Keratinocyte (primary cell): Measurements from ENCODE around the gene PHYHIPL.
"Not testable (repeated sequence)": the region's sequence is repeated elsewhere in the genome, so short reads cannot be mapped to it uniquely, and the experiment has no call there.

Experiments used
- CTCF ChIP-seq, 3 experiments: IDR thresholded peaks in 1 of 3; conservative IDR thresholded peaks in 1 of 3; optimal IDR thresholded peaks in 1 of 3; 2 replicates in 2 of 3; 3 replicates in 1 of 3; pipeline versions ENCODE3 to v1.5.1; 2011; ENCODE audit warnings: low read length in 3 of 3, mild to moderate bottlenecking in 3 of 3, moderate library complexity in 2 of 3, control low read depth in 1 of 3, inconsistent platforms in 1 of 3; ENCODE audit not compliant: insufficient read depth in 2 of 3; ENCODE audit errors: extremely low read depth in 1 of 3
- EZH2 ChIP-seq: IDR thresholded peaks from one replicate; pipeline ENCODE4 v1.6.1; 2012; ENCODE audit warnings: inconsistent platforms, mild to moderate bottlenecking, low read length, moderate library complexity

- not testable (repeated sequence) for TF ChIP-seq CTCF (optimal IDR thresholded peaks at IDR 0.05 in 1 of 3, IDR thresholded peaks at IDR 0.05 in 1 of 3, conservative IDR thresholded peaks at IDR 0.05 in 1 of 3; ENCODE audit: extremely low read depth in 1 of 3, insufficient read depth in 2 of 3, low read length in 3 of 3); EZH2
Measured at GRCh38 chr10:59239108-59239507, 62.7 kb downstream of the PHYHIPL start.
